ENCODE measurements around the gene HMG20A. TPM values are rescaled to one million over a fixed set of nuclear protein-coding genes. Genes with fewer than 3 reads are reported as not detected.

The HMG20A gene
- 10 to 100 TPM; 20.7 to 42.2 (median 31.2) TPM for total RNA-seq

DNA sequence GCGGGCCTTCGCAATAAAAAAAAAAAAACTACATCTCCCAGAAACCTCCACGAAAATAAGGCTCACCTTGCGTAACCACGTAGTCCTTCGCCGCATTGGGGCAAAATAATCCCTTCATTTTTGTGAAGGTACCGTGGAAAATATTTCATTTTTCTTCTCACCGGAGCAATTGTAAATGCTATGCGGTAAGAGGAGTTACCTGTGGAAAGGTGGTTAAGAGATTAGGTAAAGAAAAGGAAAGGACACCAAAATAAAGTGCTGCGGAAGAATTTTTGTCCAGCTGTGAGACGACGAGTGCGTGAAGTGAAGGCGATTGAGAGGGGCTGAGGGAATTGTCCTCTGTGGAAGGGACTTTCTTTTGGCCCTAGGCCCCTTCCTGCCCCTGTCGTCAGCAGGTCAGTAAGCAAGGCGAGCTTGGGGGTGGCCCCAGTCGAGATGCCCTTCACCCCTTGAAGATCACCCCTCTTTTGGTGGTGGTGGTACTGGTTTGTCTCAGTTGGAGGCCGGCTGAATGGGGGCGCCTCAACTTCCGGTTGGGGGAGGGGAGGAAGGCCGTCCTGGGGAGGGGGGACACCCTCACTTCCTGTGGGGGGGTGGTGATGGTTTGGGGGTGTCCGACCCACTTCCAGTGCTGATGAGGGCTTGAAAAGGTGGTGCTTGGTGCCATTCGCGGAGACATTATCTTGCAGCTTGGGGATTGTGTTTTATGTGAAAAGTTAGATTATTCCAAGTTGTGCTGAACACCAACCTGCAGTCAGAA lies at the start of gene HMG20A:
HMG20A (plus strand) TSS at position 279 of the 760 bp plus-strand sequence. CDS start 37,520 bp downstream, outside the sequence.
- Histone ChIP-seq H3K9me3 (no peaks in the 10 kb centered on the region), H3K36me3 (no peaks in the 10 kb centered on the region), H3K4me3 (peak within 1 kb of the TSS; percentile 85 to 94 (median 92)), H3K27me3 (no peaks in the 10 kb centered on the region), H3K27ac (replicated peaks in 1 of 4) (peak within 1 kb of the TSS; percentile 87 to 90 (median 90)), H3K4me1 (peaks cover 37 to 73% (median 68%) of the 10 kb centered on the region in 4 donors)
- TF ChIP-seq POLR2A (IDR thresholded peaks at IDR 0.05; ENCODE audit: low read depth) (no peak), POLR2AphosphoS5 (IDR thresholded peaks at IDR 0.05) (peak; percentile 24 to 72)
- no peak for DNase-seq (ENCODE audit: extremely low spot score)
- WGBS, result under 1% methylated on average over 19 of the region's 25 CpGs
- intact Hi-C loops (cut with DNase I), result no loop called here

DNA sequence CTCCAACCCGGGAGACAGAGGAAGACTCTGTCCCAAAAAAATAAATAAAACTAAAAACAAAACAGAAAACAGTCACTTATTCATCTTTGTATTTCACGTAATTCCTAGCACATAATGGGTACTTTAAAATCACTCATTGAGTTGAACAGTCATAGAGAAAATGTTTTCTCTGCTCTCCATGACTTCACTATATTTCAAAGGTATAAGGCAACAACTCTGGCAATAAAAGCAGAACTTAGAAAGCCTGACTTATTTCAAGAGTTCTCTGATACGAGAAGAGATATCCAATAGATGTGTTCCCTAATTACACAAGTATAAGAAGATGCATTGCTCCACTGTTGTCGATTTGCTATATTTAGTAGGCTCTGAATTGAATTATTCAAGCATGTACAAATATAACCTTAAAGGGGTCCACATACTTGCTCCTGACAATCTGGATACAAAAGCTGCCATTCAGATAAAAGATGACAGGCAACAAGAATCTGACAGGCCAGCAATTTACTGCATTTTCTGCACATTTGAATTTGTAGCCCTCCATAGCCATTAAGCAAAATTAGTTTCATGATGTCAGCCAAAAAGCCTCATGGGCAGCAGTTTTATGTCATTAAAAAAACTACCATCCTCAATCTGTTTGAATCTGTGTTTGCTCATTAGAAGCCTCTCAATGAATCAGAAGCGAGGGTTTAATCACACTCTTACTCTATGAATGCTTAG lies 48.7 kb upstream of the HMG20A start:
- WGBS, result 90% methylated on average over 5 of the region's 5 CpGs
- no peak for TF ChIP-seq POLR2AphosphoS5 (IDR thresholded peaks at IDR 0.05)
- TF ChIP-seq EP300 (IDR thresholded peaks at IDR 0.05), result no peak
- TF ChIP-seq POLR2A (IDR thresholded peaks at IDR 0.05; ENCODE audit: low read depth), result no peak
- TF ChIP-seq, protein P1, sequence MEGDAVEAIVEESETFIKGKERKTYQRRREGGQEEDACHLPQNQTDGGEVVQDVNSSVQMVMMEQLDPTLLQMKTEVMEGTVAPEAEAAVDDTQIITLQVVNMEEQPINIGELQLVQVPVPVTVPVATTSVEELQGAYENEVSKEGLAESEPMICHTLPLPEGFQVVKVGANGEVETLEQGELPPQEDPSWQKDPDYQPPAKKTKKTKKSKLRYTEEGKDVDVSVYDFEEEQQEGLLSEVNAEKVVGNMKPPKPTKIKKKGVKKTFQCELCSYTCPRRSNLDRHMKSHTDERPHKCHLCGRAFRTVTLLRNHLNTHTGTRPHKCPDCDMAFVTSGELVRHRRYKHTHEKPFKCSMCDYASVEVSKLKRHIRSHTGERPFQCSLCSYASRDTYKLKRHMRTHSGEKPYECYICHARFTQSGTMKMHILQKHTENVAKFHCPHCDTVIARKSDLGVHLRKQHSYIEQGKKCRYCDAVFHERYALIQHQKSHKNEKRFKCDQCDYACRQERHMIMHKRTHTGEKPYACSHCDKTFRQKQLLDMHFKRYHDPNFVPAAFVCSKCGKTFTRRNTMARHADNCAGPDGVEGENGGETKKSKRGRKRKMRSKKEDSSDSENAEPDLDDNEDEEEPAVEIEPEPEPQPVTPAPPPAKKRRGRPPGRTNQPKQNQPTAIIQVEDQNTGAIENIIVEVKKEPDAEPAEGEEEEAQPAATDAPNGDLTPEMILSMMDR (IDR thresholded peaks at IDR 0.05), result no peak
- Histone ChIP-seq H3K4me3 (no peak overlapping the region), H3K27ac (replicated peaks in 1 of 4) (no peak overlapping the region), H3K9me3 (no peaks in the 10 kb centered on the region), H3K36me3 (no peaks in the 10 kb centered on the region), H3K27me3 (no peaks in the 10 kb centered on the region), H3K4me1 (no peaks in the 10 kb centered on the region)
- intact Hi-C loops (cut with DNase I), result no loop called here
- DNase-seq (ENCODE audit: extremely low spot score), result no peak

DNA sequence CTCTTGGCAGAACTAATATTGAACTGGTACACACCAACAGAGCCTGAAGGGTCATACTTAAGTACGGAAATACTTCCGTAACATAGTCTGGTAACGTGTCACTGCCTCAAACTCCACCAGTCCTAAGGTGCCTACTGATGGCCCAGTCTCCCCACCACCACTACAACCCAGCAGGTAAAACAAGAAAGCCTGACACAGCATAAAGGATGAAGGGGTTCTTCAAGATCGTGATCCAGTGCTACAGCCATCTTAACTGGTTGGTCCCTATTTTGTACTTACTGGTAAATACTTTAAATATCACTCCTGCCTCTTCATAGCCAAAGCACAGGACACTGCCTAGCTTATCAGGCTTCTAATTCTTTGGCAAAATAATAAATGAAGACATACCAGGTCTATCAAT lies 47.2 kb upstream of the HMG20A start:
- 80% methylated on average over 4 of the region's 4 CpGs for WGBS

DNA sequence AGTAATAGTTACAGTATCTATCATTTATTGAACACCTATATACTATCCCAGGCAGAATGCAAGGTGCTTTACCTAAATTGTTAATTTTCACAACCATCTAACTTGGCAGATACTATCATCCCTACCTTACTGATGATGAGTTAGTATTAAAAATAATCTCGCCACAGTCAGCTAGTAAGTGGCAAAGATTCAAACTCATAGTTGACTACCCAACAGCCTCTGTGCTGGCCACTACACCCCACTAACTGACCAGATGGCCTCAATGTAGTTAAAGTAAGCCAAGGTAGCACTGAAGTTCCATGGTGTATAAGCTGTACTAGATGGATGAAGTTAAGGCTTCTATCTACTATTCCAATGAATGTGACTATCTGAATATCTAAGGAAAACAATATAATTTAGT lies 45.6 kb upstream of the HMG20A start:
- no peak overlapping the region for H3K4me3 ChIP-seq
- WGBS, result 100% methylated on average over 1 of the region's 1 CpG
- H3K9me3 ChIP-seq, result no peaks in the 10 kb centered on the region
- H3K4me1 ChIP-seq, result no peaks in the 10 kb centered on the region
- TF ChIP-seq POLR2AphosphoS5 (IDR thresholded peaks at IDR 0.05) (no peak), POLR2A (IDR thresholded peaks at IDR 0.05; ENCODE audit: low read depth) (no peak), EP300 (IDR thresholded peaks at IDR 0.05) (no peak)
- TF ChIP-seq, protein P1 (IDR thresholded peaks at IDR 0.05), result no peak
- H3K27ac ChIP-seq (replicated peaks in 1 of 4), result no peak overlapping the region
- H3K27me3 ChIP-seq, result no peaks in the 10 kb centered on the region
- intact Hi-C loops (cut with DNase I), result no loop called here
- no peaks in the 10 kb centered on the region for H3K36me3 ChIP-seq
- no peak for DNase-seq (ENCODE audit: extremely low spot score)

More for the DNA sequence above, 47.2 kb upstream of the HMG20A start:
- no peak overlapping the region for H3K27ac ChIP-seq (replicated peaks in 1 of 4)
- intact Hi-C loops (cut with DNase I), result no loop called here
- H3K4me3 ChIP-seq, result no peak overlapping the region
- no peak for DNase-seq (ENCODE audit: extremely low spot score)
- no peaks in the 10 kb centered on the region for H3K4me1 ChIP-seq
- H3K9me3 ChIP-seq, result no peaks in the 10 kb centered on the region
- TF ChIP-seq POLR2A (IDR thresholded peaks at IDR 0.05; ENCODE audit: low read depth) (no peak), EP300 (IDR thresholded peaks at IDR 0.05) (no peak), POLR2AphosphoS5 (IDR thresholded peaks at IDR 0.05) (no peak)
- TF ChIP-seq, protein P1 (IDR thresholded peaks at IDR 0.05), result no peak
- H3K36me3 ChIP-seq, result no peaks in the 10 kb centered on the region
- no peaks in the 10 kb centered on the region for H3K27me3 ChIP-seq

DNA sequence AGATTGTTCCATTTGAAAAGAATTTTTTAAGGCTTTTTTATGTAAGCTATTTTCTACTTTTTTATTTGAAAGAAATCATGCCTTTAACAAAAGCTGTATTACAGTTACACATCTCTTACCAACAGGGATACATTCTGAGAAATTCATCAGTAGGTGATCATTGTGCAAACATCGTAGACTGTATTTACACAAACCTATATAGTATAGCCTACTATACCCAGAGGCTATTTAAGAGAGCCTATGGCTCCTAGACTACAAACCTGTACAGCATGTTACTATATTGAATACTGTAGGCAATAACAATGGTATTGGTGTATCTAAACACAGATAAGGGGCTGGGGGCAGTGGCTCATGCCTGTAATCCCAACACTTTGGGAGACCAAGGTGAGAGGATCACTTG lies 43.9 kb upstream of the HMG20A start:
- intact Hi-C loops (cut with DNase I), result no loop called here
- no peak overlapping the region for H3K27ac ChIP-seq (replicated peaks in 1 of 4)
- H3K4me1 ChIP-seq, result peaks cover 0 to 11% (median 2%) of the 10 kb centered on the region in 4 donors
- no peak for DNase-seq (ENCODE audit: extremely low spot score)
- H3K27me3 ChIP-seq, result no peaks in the 10 kb centered on the region
- no peaks in the 10 kb centered on the region for H3K36me3 ChIP-seq
- WGBS, result 97% methylated on average over 1 of the region's 1 CpG
- H3K9me3 ChIP-seq, result no peaks in the 10 kb centered on the region
- TF ChIP-seq, protein P1 (IDR thresholded peaks at IDR 0.05), result no peak
- TF ChIP-seq POLR2AphosphoS5 (IDR thresholded peaks at IDR 0.05), result no peak
- TF ChIP-seq POLR2A (IDR thresholded peaks at IDR 0.05; ENCODE audit: low read depth), result no peak
- TF ChIP-seq EP300 (IDR thresholded peaks at IDR 0.05), result no peak
- no peak overlapping the region for H3K4me3 ChIP-seq
